ENCODE data around the gene NCAM1.

Gene NCAM1

DNA sequence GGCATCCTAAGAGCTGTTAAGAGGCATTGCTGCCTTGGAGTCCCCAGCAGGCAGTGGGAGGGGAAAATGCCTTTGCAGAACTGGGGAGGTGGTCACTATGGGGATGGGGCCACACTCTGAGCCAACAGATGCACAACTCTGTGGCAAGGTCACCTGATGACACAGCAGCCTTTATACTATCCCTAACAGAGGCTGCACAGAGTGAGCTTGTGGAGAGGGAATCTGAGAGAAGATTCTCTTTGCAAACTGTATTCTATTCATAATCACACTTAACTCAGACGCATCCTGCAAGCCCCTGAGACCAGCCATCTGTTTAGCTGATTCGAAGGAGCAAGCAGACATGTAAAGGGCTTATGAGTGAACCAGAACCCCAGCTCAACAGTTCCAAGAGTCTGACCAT lies 304.1 kb downstream of the NCAM1 start:
- H3K4me3 ChIP-seq (ENCODE audit: low read length) = no peak overlapping the region
- DNase-seq (ENCODE audit: low read depth) = no peak
- TF ChIP-seq, protein P1, sequence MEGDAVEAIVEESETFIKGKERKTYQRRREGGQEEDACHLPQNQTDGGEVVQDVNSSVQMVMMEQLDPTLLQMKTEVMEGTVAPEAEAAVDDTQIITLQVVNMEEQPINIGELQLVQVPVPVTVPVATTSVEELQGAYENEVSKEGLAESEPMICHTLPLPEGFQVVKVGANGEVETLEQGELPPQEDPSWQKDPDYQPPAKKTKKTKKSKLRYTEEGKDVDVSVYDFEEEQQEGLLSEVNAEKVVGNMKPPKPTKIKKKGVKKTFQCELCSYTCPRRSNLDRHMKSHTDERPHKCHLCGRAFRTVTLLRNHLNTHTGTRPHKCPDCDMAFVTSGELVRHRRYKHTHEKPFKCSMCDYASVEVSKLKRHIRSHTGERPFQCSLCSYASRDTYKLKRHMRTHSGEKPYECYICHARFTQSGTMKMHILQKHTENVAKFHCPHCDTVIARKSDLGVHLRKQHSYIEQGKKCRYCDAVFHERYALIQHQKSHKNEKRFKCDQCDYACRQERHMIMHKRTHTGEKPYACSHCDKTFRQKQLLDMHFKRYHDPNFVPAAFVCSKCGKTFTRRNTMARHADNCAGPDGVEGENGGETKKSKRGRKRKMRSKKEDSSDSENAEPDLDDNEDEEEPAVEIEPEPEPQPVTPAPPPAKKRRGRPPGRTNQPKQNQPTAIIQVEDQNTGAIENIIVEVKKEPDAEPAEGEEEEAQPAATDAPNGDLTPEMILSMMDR (IDR thresholded peaks at IDR 0.05; ENCODE audit: insufficient read depth, low read depth, low read length, missing control alignments) = no peak

GRCh38 chr11:113267493-113267892 lies 306.3 kb downstream of the NCAM1 start:
- no peak for DNase-seq (ENCODE audit: low read depth)
- TF ChIP-seq, protein P1 (IDR thresholded peaks at IDR 0.05; ENCODE audit: insufficient read depth, low read depth, low read length, missing control alignments) = no peak

GRCh38 chr11:113269096-113269495 lies 307.9 kb downstream of the NCAM1 start:
- H3K4me3 ChIP-seq (ENCODE audit: low read length) = no peak overlapping the region
- DNase-seq (ENCODE audit: low read depth) = no peak
- TF ChIP-seq, protein P1 (IDR thresholded peaks at IDR 0.05; ENCODE audit: insufficient read depth, low read depth, low read length, missing control alignments) = no peak

More at GRCh38 chr11:113267493-113267892, 306.3 kb downstream of the NCAM1 start:
- H3K4me3 ChIP-seq (ENCODE audit: low read length) = no peak overlapping the region

- no peak overlapping the region for H3K4me3 ChIP-seq (ENCODE audit: low read length)
- TF ChIP-seq, protein P1 (IDR thresholded peaks at IDR 0.05; ENCODE audit: insufficient read depth, low read depth, low read length, missing control alignments) = no peak
- no peak for DNase-seq (ENCODE audit: low read depth)
Measured at GRCh38 chr11:113269636-113270035, 308.4 kb downstream of the NCAM1 start.

DNA sequence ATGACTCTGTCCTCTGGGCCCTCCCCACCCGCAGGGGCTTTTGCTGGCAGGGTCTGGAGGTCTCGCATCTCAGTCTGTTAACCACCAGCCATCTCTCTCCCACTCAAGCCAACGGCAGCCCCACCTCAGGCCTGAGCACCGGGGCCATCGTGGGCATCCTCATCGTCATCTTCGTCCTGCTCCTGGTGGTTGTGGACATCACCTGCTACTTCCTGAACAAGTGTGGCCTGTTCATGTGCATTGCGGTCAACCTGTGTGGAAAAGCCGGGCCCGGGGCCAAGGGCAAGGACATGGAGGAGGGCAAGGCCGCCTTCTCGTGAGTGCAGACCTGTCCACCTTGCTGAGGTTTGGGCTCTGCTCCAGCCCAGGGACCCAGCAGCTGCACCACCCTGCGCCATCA lies 308.9 kb downstream of the NCAM1 start:
- no peak for DNase-seq (ENCODE audit: low read depth)
- no peak overlapping the region for H3K4me3 ChIP-seq (ENCODE audit: low read length)
- TF ChIP-seq, protein P1 (IDR thresholded peaks at IDR 0.05; ENCODE audit: insufficient read depth, low read depth, low read length, missing control alignments) = no peak

DNA sequence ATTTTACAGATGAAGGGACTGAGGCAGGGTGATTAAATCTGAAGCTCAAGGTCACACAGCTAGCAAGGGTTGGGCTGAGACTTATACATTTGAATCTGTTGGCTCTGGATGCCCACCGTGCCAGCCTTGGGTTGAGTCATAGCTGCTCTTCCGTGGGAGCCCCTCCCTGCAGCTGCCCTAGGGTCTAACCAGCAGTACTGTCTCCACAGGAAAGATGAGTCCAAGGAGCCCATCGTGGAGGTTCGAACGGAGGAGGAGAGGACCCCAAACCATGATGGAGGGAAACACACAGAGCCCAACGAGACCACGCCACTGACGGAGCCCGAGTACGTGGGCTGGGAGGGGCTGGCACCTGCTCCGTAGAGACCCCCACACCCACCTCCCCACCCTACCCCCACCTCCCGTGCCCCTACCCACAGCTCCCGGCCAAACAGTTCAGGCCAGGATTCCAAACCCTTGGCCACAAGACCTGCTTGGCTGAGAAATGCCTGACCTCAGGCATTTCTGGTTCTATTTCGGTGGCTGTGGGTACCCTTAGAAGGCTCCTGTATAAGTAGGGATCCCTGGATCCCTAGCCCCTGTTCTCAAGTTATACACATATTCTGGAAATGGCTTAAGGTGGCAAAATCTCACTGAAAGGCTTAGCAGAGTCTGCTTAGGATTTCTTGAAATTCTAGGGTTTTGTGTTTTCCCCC lies 310.5 kb downstream of the NCAM1 start:
- no peak for DNase-seq (ENCODE audit: low read depth)
- TF ChIP-seq, protein P1 (IDR thresholded peaks at IDR 0.05; ENCODE audit: insufficient read depth, low read depth, low read length, missing control alignments) = no peak
- no peak overlapping the region for H3K4me3 ChIP-seq (ENCODE audit: low read length)

DNA sequence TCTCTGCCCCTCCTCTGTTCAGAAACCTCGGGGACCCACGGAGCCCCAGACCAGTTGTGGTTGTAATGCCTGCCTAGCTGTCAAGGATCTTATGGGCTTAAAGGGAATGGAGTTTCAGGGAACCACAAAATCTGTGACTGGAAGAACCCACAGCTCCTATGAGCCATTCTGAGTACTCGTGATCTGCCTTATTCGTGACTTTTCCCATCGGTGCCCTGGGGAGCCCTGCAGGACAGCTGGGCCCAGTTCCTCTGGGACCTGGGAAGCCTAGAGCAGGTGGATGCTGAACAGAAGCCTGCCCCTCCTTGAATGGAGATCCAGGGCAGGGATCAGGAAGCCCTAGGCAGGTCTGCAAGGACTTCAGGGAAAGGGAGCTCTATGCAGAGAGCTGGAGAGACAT lies 311.1 kb downstream of the NCAM1 start:
- TF ChIP-seq, protein P1 (IDR thresholded peaks at IDR 0.05; ENCODE audit: insufficient read depth, low read depth, low read length, missing control alignments) = no peak
- DNase-seq (ENCODE audit: low read depth) = no peak
- no peak overlapping the region for H3K4me3 ChIP-seq (ENCODE audit: low read length)
